HG03039 (cell line): ENCODE data around the gene HIGD1C.

Source experiments
- ATAC-seq: cut with Tn5 transposase; IDR thresholded peaks from one replicate; pipeline ENCODE4 v1.9.1; 2021; ENCODE audit warnings: mild to moderate bottlenecking, moderate library complexity; ENCODE audit not compliant: unreplicated experiment

HIGD1C gene

GRCh38 chr12:50981319-50982239 lies 29.2 kb downstream of the HIGD1C start:
- no peak for ATAC-seq

- ATAC-seq, result no peak
These were observed 32.4 kb downstream of the HIGD1C start for GRCh38 chr12:50984586-50985298.

GRCh38 chr12:50985322-50985721 lies 33.0 kb downstream of the HIGD1C start:
- no peak for ATAC-seq

GRCh38 chr12:50986966-50987737 lies 34.8 kb downstream of the HIGD1C start:
- no peak for ATAC-seq

GRCh38 chr12:50988051-50988450 lies 35.7 kb downstream of the HIGD1C start:
- no peak for ATAC-seq

GRCh38 chr12:50988871-50989270 lies 36.5 kb downstream of the HIGD1C start:
- ATAC-seq, result no peak

GRCh38 chr12:50990147-50990727 lies 37.9 kb downstream of the HIGD1C start:
- no peak for ATAC-seq

- no peak for ATAC-seq
These were observed 38.4 kb downstream of the HIGD1C start for GRCh38 chr12:50990791-50991190.

- ATAC-seq, result no peak
These were observed 38.9 kb downstream of the HIGD1C start for GRCh38 chr12:50991291-50991690.

- ATAC-seq, result no peak
These were observed 40.5 kb downstream of the HIGD1C start for GRCh38 chr12:50992819-50993218.

- ATAC-seq, result no peak
These were observed 46.7 kb downstream of the HIGD1C start for GRCh38 chr12:50999093-50999492.

GRCh38 chr12:51000245-51000644 lies 47.9 kb downstream of the HIGD1C start:
- ATAC-seq, result no peak

GRCh38 chr12:51001799-51002198 lies 49.5 kb downstream of the HIGD1C start:
- no peak for ATAC-seq

GRCh38 chr12:51004504-51004903 lies 52.2 kb downstream of the HIGD1C start:
- ATAC-seq, result no peak

GRCh38 chr12:51005030-51005429 lies 52.7 kb downstream of the HIGD1C start:
- no peak for ATAC-seq

GRCh38 chr12:51005671-51006070 lies 53.3 kb downstream of the HIGD1C start:
- ATAC-seq, result no peak

GRCh38 chr12:51008329-51009055 lies 56.1 kb downstream of the HIGD1C start:
- no peak for ATAC-seq

- no peak for ATAC-seq
These were observed 56.7 kb downstream of the HIGD1C start for GRCh38 chr12:51009056-51009440.

- no peak for ATAC-seq
These were observed 59.6 kb downstream of the HIGD1C start for GRCh38 chr12:51011955-51012354.

- no peak for ATAC-seq
These were observed 60.4 kb downstream of the HIGD1C start for GRCh38 chr12:51012570-51013236.
